ENCODE measurements around the gene PELI3. TPM values are rescaled to one million over a fixed set of nuclear protein-coding genes. Genes with fewer than 3 reads are reported as not detected.

Gene PELI3, protein sequence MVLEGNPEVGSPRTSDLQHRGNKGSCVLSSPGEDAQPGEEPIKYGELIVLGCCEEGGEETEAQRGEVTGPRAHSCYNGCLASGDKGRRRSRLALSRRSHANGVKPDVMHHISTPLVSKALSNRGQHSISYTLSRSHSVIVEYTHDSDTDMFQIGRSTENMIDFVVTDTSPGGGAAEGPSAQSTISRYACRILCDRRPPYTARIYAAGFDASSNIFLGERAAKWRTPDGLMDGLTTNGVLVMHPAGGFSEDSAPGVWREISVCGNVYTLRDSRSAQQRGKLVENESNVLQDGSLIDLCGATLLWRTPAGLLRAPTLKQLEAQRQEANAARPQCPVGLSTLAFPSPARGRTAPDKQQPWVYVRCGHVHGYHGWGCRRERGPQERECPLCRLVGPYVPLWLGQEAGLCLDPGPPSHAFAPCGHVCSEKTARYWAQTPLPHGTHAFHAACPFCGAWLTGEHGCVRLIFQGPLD
- total RNA-seq = 16.1 and 17.7 TPM in 2 replicates

DNA sequence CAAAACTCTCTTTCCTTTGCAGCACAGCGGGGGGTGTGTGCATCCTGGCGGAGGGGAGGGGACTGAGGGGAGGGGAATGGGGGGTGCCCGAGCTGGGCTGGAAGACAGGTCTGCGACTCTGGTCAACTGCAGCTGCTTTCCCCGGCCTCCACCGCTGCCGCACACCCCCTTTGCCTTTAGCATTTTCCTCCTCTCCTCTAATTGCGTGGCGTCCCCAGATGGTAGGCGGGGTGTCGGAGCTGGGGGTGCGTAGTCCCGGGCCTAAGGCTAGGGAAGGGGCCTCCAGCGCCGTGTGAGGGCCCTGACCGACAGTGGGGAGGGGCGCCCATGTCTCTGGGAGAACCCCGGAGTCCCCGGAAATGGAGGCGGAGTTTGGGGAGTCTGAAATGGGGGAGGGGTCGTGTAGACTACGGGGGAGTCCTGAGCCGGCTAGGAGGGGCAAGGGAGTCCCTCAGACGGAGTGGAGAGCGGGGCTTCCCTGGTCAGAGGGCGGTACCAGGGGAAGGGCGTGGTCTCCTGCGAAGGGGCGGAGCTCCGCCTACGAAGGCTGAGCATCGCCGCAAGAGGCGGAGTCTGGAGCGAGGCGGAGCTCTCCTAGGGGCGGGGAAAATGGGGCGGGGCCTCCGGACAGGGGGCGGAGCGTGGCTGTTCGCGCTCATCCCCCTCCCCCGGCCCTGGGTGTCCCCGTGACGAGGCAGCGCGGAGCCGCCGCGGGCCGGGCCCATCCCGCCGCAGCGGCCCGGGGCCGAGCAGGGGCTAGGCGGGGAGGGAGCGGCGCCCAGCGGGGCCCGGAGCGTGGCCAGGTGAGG is at the start of gene PELI3:
TSS of gene PELI3 (plus strand) at position 681 of the 809 bp plus-strand sequence. CDS start 1,224 bp downstream, outside the sequence.

DNA sequence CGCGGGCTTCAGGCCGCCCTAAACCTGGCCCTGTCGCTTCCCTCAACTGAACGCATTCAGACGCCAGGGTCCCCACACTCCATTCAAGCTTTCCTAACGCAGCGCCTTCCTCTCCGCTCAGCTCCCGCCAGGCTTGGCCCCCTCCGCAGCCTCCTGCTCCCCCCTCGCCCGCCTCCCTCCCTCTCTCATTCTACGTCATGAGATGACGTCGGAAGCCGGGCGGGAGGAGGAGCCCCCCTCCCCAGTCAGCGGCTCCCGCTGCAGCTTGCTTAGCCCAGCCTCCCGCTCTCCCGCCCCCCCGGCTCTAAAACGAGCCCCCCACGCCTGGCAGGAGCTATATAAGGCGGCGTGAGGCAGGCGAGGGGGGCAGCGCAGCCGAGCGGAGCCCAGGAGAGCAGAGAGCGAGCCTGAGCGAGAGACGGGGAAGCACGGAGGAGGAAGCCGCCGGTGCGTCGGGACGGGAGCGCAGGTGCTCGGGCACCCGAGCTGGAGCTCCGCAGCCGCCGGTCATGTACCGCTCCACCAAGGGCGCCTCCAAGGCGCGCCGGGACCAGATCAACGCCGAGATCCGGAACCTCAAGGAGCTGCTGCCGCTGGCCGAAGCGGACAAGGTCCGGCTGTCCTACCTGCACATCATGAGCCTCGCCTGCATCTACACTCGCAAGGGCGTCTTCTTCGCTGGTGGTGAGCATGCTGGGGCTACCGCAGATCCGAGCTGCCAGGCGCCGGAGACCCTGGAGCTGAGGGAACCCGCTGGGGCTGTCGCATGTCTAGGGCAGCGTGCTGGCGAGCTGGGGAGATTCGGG is 45.8 kb upstream of the PELI3 start, which contains the start of gene NPAS4:
TSS of gene NPAS4 (plus strand) at position 365 of the 806 bp plus-strand sequence. CDS start at position 510, 145 bp downstream.

DNA sequence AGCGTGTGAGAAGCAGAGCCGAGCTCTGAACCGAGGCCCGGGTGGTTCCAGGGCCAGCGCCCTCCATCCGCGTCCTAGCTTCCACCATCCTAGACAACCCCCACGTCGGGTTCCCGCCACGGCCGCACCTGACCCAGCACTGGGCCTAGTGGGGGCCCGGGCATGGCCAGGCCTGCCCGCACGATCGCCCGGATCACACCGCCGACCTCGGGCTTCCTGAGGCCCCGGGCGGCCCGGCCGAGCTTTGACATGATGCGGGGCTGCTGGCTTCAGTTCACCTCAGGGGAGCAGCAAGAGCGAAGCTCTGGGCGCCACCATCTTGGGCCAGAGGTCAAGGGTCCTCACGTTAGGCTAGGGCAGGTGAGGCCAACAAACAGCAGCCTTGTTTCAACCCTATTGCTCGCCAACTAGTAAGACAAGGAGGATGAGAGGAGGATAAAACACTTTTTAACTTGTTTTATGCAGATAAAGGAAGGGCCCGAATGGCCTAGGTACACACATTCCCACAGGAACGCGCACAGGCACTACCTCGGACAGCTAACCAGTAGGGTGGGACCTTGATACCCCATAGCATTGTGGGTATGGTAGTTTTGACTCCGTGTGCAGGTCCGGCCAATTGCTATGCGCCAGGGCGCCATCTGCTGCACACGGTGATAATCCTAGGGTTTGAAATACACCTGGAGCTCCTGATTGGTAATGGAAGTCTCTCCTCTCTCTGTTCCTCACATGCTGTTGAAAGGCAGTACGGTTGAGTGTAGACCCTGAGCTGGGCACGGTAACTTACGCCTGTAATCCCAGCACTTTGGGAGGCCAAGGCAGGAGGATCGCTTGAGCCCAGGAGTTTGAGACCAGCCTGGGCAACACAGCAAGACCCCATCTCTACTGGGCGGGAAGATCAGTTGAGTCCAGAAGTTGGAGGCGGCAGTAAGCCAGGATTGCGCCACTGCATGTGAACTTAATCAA is 27.9 kb upstream of the PELI3 start, which contains the start of gene MRPL11:
TSS of gene MRPL11 (minus strand) at position 345 of the 963 bp plus-strand sequence. CDS start at position 251, 94 bp downstream.

DNA sequence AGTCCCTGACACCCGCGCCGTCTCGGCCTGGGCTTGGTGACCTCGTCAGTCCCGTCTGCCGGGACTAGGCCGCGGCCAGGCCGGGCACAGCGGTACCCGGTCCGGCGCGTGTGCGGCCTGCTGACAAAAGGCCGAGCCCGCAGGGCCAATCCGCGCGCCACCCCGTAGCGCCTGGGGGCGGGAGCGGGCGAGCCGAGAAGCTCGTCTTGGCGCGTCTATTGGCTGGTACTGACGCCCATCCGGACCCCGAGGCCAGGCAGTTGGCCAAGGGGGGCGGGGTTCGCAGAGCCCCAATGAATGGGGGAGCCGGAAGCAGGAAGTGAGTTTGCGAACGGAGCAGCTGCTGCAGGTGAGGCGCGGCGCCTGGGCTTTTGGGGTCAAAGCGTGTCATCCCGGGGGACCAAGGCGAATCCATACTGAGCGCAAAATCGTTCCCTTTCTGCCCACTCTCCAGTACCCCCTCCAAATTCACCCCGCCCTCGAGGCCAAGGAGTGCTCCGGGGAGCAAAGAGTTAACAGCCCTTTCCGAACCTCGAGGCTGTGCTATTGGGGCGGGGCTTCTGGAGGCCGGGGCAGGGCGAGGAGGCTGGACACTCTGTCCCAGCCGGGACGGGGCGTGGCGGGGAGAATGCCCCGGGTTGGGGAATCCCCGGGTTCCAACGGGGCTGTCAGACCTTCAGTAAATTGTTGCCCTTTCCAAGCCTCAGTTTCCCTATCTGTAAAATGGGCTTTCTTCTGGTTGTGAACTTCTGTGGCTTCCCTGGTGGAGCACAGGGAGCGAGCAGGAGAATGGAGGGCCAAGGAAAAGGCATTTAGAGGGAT is 13.6 kb downstream of the PELI3 start, which contains the start of gene DPP3:
TSS of gene DPP3 (plus strand) at position 318 of the 822 bp plus-strand sequence. CDS start 1,767 bp downstream, outside the sequence.

DNA sequence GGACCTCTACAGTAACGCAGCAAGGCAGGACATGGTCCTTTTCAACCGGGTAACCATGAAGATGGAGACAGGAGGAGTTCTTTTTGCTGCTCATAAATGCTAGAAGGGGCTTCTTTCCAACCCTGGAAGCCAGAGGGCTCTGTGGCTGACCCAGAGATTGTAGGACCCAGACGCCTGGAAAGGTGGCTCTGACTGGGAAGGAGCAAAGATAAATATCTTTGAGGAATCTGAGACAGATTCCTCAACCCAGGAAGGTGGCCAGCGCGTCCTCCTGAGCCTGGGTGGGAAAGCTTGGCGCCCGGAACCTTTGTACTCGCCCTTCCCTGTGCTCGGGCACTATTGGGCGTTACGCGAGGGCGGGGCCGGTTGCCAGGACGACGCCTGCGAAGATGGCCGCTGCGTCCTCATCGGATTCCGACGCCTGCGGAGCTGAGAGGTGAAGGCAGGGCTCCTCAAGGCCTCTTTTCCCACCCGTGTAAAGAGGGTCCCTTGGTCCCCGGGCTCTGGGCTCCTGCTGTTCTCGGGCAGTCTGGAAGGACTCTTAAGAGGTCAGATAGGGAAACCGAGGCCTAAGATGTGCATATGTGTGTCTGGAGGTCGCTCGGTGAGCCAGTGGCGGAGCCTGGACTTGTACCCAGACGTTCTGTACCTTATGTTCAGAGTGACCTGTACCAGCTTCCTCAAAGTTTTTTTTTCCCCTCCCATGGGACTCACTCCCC is 43.7 kb downstream of the PELI3 start, which contains the start of gene BBS1:
TSS of gene BBS1 (plus strand) at position 365 of the 719 bp plus-strand sequence. CDS start at position 390, 25 bp downstream.

Other genes starting within 250 kb of the PELI3 start
- gene KLC2, start 209.2 kb upstream of the PELI3 start, total RNA-seq = 18.5 and 21.2 TPM in 2 replicates
- gene RAB1B, start 198.3 kb upstream of the PELI3 start, total RNA-seq = 59.3 and 68.8 TPM in 2 replicates
- not detected in 2 replicates for gene CNIH2, start 188.7 kb upstream of the PELI3 start, total RNA-seq
- gene YIF1A, start 177.8 kb upstream of the PELI3 start, total RNA-seq = 189 and 200 TPM in 2 replicates
- gene TMEM151A, start 175.0 kb upstream of the PELI3 start, total RNA-seq = not detected in 2 replicates
- gene CD248, start 149.9 kb upstream of the PELI3 start, total RNA-seq = 0.24 TPM in 1 of 2 replicates, not detected in the other
- 33.3 and 64.2 TPM in 2 replicates for gene RIN1, start 130.5 kb upstream of the PELI3 start, total RNA-seq
- gene BRMS1, start 121.8 kb upstream of the PELI3 start, total RNA-seq = 69.1 and 82.4 TPM in 2 replicates
- 11.6 and 35.0 TPM in 2 replicates for gene B4GAT1, start 119.3 kb upstream of the PELI3 start, total RNA-seq
- 2.2 and 3.2 TPM in 2 replicates for gene SLC29A2, start 95.1 kb upstream of the PELI3 start, total RNA-seq
- not detected in 2 replicates for gene NPAS4, start 45.9 kb upstream of the PELI3 start, total RNA-seq
- 34.9 and 53.7 TPM in 2 replicates for gene MRPL11, start 28.1 kb upstream of the PELI3 start, total RNA-seq
- 54.4 and 85.1 TPM in 2 replicates for gene DPP3, start 13.5 kb downstream of the PELI3 start, total RNA-seq
- gene BBS1, start 43.7 kb downstream of the PELI3 start, total RNA-seq = 13.0 and 16.4 TPM in 2 replicates
- 17.7 and 22.9 TPM in 2 replicates for gene ZDHHC24, start 79.1 kb downstream of the PELI3 start, total RNA-seq
- not detected in 2 replicates for gene ACTN3, start 80.0 kb downstream of the PELI3 start, total RNA-seq
- gene CTSF, start 101.7 kb downstream of the PELI3 start, total RNA-seq = 3.2 and 15.9 TPM in 2 replicates
- gene CCDC87, start 126.2 kb downstream of the PELI3 start, total RNA-seq = 0.48 TPM in 1 of 2 replicates, not detected in the other
- gene CCS, start 126.3 kb downstream of the PELI3 start, total RNA-seq = 23.9 and 26.5 TPM in 2 replicates
- gene RBM14, start 149.7 kb downstream of the PELI3 start, total RNA-seq = 8.1 and 10.4 TPM in 2 replicates
- 79.5 and 91.1 TPM in 2 replicates for gene RBM4, start 171.8 kb downstream of the PELI3 start, total RNA-seq
- 9.4 and 15.8 TPM in 2 replicates for gene RBM4B, start 211.0 kb downstream of the PELI3 start, total RNA-seq